H1 (cell line): ENCODE measurements around the gene CD226.

ENCODE experiments used
- CEBPB ChIP-seq: IDR thresholded peaks from 2 replicates; pipeline ENCODE4 v1.6.1; 2012; ENCODE audit warnings: low read depth, low read length
- CTCF ChIP-seq, 3 experiments: IDR thresholded peaks; 1 replicate in 2 of 3; 2 replicates in 1 of 3; pipeline versions ENCODE4 v1.5.1 to v1.6.1; 2011; ENCODE audit warnings: low read length in 3 of 3, mild to moderate bottlenecking in 3 of 3, inconsistent platforms in 2 of 3, low read depth in 1 of 3, moderate library complexity in 1 of 3; ENCODE audit not compliant: insufficient read depth in 1 of 3; ENCODE audit errors: control extremely low read depth in 1 of 3
- EGR1 ChIP-seq: IDR thresholded peaks from 2 replicates; pipeline ENCODE4 v1.6.1; 2011; ENCODE audit warnings: low read depth, low read length, borderline replicate concordance
- GABPA ChIP-seq: IDR thresholded peaks from 2 replicates; pipeline ENCODE4 v1.6.1; 2011; ENCODE audit warnings: mild to moderate bottlenecking, low read length, moderate library complexity, borderline replicate concordance; ENCODE audit not compliant: insufficient read depth
- POLR2AphosphoS5 ChIP-seq: IDR thresholded peaks from 2 replicates; pipeline ENCODE4 v1.6.1; 2011; ENCODE audit warnings: low read depth, low read length
- TBP ChIP-seq: IDR thresholded peaks from 2 replicates; pipeline ENCODE4 v1.6.1; 2011; ENCODE audit warnings: low read depth, low read length, improper control_type of control experiment
- ZNF274 ChIP-seq: IDR thresholded peaks from 2 replicates; pipeline ENCODE4 v1.7.0; 2012; ENCODE audit warnings: low read length, borderline replicate concordance; ENCODE audit errors: extremely low read depth

- TF ChIP-seq GABPA (no peak), CEBPB (no peak), ZNF274 (no peak), CTCF (IDR thresholded peaks at IDR 0.05; ENCODE audit: control extremely low read depth in 1 of 3, insufficient read depth in 1 of 3, low read depth in 1 of 3, low read length in 3 of 3) (no peak), POLR2AphosphoS5 (no peak), TBP (no peak), EGR1 (no peak)
These were observed 20.4 kb upstream of the CD226 start for GRCh38 chr18:69968039-69968438.
